ENCODE results near the gene GMPR. TPM values are rescaled to one million over a fixed set of nuclear protein-coding genes. Genes with fewer than 3 reads are reported as not detected.
"Not testable (repeated sequence)": the region's sequence is repeated elsewhere in the genome, so short reads cannot be mapped to it uniquely, and the experiment has no call there.

The GMPR gene
- total RNA-seq, 1 donor from 2014 or later: 112 TPM

DNA sequence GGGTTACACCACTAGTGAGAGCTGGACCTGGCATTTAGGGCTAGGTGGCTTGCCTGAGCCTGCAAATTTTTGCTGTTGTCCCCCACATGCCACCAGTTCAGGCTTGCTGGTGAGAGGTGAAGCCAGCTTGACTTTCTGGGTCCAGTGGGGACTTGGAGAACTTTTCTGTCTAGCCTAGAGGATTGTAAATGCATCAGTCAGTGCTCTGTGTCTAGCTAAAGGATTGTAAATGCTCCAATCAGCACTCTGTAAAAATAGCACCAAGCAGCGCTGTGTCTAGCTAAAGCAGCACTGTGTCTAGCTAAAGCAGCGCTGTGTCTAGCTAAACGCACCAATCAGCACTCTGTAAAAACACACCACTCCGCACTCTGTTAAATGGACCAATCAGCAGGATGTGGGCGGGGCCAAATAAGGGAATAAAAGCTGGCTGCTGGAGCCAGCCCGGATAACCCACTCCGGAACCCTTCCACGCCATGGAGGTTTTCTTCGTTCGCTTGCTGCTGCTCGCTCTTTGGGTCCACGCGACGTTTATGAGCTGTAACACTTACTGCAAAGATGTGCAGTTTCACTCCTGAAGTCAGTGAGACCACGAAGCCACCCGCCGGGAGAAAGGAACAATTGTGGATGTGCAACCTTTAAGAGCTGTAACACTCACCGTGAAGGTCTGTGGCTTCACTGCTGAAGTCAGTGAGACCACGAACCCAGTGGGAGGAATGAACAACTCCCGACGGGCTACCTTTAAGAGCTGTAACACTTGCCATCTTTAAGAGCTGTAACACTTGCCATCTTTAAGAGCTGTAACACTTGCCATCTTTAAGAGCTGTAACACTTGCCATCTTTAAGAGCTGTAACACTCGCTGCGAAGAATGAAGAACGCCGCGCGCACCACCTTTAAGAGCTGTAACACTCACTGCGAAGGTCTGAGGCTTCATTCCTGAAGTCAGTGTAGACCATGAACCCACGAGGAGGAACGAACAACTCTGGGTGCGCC lies 27.3 kb downstream of the GMPR start:
- intact Hi-C loops (cut with micrococcal nuclease): no loop called here
- DNase-seq (no peak), ATAC-seq (peak; percentile 80)

DNA sequence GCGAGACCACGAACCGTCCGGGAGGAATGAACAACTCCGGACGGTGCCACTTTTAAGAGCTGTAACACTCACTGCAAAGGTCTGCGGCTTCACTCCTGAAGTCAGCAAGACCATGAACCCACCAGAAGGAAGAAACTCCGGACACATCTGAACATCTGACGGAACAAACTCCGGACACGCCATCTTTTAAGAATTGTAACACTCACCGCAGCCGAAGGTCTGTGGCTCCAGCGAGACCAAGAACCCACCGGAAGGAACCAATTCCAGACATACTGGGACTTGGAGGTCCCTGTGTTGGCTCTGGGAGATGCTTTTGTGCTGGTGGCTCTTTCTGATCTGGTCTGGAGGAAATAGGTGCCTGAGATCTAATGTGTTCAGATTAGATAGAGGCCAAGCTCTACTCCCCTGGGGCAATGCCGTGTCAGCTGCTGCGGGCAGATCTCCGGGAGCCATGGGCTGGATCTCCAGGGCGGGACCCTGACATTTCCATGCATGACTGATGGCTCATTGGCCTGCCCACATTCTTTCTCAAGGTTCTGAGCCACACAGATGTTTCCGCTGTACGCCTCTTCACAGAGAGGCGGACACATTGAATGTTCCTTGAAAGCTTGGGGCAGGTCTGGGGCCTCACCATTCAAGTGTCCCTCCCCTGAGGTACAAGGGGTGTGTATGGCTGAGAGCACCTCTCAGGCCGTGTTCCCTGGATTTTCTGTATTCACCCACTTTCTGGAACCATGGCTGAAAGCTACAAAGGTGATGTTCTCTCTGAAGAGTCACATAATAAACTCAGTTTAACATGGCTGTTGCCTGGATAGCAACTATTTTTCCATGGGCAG lies 29.3 kb downstream of the GMPR start:
- intact Hi-C loops (cut with micrococcal nuclease): no loop called here
- DNase-seq (no peak), ATAC-seq (no peak)

DNA sequence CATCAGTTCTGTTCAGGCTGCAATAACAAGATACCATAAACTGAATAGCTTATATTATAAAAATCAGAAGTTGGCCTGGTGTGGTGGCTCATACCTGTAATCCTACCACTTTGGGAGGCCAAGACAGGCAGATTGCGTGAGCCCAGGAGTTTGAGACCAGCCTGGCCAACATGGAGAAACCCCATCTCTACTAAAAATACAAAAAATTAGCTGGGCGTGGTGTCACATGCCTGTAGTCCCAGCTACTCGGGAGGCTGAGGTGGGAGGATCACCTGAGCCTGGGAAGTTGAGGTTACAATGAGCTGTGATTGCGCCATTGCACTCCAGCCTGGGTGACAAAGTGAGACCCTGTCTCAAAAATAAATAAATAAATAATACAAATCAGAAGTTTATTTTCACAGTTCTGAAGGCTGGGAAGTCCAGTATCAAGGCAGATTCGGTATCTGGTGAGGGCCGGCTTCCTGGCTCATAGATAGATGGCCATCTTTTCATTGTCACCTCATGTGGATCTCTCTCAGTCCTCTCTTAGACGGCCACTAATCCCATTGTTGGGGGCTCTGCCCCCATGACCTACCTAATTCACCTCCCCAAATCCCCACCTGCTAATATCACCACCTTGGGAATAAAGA lies 31.2 kb downstream of the GMPR start:
- intact Hi-C loops (cut with micrococcal nuclease); ATAC-seq; DNase-seq: not testable (repeated sequence)

DNA sequence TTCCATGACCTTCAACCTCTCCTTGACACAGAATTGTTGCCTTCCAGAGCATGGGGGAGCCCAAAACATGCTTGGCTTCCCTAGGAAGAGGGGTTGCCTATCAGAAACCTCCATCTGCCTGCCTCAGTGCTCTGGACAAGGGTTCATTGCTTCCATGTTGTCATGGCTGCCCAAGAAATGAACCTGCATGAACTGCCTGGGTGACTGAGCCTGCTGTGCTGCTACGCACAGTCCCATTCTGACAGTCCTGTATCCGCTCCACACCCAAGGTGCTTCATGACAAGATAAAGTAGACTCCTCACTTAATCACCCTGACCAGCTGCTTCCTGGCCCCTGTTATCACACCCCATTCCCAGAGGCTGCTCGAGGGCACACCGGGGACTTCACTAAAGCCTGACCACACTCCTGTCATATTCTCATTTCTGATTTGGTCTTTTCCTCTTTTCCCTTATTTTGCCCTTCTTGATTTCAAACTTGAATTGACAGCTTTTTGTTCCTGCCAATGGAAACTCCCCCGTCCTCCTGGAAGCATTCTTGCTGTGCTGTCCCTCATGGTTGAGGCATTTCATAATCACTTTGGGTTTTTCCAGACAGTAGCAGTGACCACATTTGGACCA lies 31.9 kb downstream of the GMPR start:
- ATAC-seq: no peak
- intact Hi-C loops (cut with micrococcal nuclease): no loop called here
- DNase-seq: no peak

DNA sequence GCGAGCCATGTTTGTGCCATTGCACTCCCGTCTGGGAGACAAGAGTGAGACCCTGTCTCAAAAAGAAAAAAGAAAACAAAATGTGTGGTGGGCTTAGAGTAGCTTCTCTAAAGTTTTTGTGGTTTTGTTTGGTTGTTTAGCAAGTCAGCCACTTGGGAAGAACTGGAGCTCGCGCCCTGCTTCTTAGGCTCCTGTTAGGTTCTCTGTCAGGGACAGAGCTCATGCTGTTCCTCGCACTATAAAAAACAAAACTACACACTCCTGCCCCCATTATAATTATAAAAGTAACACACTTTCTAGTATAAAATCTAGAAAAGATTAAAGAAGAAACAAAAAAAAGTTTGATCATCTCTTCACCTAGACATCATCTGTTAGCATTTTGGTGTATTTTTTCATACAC lies 33.0 kb downstream of the GMPR start:
- no peak for DNase-seq
- no peak for ATAC-seq
- intact Hi-C loops (cut with micrococcal nuclease): no loop called here

DNA sequence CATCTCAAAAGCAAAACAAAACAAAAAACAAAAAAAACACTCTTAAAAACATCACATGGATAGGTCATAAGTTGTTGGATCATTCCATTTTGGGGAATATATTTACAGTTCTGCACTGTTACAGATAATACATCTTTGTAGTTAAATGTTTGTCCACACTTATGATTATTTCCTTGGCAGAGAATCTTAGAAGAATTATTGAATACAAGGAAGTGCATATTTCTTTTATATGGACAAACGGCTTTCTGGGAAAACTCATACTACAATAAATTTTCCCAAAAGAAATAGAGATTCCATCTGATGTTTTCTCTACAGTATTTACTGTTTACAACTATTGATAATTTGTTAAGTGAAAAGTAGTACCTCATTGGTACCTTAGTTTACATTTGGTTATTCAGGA lies 33.8 kb downstream of the GMPR start:
- DNase-seq (no peak), ATAC-seq (no peak)
- intact Hi-C loops (cut with micrococcal nuclease): no loop called here

DNA sequence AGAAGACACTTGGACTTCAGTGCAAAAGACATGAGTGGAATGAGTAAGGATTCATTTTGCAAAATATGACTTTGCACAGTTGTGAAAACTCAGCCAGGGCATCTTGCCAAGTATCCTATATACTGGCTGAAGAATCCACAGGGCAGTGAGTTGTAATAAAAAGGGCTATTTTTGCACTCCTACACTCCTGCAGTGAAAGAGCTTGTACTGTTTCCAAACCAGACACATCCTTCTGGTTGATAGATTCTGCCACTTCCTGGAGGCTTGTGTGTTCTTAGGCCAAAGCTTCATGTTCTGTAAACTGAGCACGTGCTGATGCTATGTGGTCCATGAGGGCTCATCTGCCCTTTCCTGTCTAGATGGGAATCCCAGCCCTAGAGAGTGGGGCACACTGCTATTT lies 34.9 kb downstream of the GMPR start:
- intact Hi-C loops (cut with micrococcal nuclease): no loop called here
- ATAC-seq (no peak), DNase-seq (no peak)

DNA sequence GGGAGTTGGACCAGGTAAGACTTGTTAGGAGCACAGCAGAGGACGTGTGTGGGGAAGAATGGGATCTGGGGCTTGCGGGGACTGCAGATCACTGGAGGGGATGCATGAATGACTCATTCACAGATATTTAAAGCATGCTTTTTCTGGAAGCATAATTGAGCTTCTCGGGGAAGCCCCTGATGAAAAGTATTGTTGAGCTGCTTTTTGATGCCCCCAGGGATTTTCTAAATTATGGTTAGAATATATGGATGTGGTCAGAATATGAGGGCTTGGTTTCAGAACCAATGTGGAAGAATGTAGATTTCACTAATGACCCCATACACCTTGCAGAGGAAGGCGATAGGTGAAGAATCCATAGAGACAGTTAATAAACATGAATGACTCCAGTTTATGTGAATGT lies 36.1 kb downstream of the GMPR start:
- DNase-seq (no peak), ATAC-seq (no peak)
- intact Hi-C loops (cut with micrococcal nuclease): no loop called here

DNA sequence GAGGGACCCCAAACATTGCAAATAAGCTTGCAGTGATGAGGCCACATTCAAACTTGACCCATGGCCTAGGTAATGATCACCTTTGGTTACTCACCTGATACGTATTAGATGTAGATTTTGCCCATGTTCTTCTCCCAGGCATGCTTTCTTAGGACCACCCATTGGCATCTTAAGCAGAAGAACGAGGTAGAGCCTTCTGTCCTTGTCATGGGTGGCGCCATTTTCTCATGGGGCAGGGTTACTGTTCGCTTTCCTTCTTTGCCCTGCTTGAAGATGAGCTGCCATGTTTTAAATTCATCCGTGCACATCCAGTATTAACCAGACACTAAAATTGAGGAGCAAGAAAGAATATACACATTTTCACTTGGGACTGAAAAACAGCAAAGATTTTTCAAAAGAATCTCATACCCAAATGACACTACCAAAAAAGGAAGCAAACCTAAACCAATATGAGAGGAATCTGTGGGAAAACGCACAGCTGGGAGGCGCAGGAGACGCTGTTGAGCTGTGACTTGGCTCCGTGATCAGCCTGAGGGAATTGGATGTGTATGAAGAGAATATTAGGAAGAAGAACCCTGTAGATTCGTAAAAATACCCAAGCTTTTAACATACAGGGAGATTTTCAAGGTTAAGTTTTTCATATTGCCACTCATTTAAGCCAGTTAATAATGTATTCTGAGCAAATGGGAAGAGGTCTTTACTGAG lies 36.6 kb downstream of the GMPR start:
- intact Hi-C loops (cut with micrococcal nuclease): no loop called here
- ATAC-seq: no peak
- no peak for DNase-seq

DNA sequence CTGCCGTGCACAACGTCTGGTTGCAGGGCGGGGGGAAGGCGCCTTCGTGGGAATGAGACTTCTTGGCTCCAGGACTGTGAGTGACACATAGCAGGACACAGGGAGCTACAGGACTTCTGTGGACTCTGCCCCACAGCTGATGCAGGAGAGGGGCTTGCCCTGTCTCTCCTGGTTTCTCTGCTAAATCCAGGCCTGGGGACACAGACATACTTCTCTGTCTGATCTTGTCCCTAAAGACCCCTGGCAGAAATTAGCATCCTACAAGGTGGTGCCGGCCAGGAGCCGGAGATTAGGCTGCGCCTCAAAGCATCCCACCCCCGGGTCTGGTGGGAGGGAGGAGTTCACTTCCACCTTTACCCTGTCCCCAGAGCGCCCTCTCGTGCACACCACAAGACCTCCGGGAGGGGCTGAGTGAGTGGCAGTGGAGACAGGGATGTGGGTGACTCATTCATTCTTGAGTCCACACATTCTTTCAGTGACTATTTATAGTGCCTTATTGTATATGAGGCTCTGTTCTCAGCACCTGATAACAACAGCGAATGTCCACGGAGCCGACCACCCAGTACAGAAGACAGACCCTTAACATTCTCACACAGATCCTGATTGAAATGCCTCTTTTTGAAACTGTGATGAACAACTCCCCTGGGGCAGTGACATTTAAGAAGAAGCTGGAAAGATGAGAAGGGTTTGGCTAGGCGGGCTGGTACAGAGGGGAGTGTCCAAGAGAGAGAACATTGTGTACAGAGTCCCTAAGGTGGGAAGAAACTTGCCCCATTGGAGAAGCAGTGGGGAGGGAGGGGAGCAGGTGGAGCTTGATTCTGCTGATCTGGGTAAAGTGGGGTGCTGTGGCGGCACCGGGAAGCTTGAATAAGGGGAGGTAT lies 39.0 kb downstream of the GMPR start:
- ATAC-seq (peak; percentile 92), DNase-seq (peak; percentile 82)
- intact Hi-C loops (cut with micrococcal nuclease): no loop called here

DNA sequence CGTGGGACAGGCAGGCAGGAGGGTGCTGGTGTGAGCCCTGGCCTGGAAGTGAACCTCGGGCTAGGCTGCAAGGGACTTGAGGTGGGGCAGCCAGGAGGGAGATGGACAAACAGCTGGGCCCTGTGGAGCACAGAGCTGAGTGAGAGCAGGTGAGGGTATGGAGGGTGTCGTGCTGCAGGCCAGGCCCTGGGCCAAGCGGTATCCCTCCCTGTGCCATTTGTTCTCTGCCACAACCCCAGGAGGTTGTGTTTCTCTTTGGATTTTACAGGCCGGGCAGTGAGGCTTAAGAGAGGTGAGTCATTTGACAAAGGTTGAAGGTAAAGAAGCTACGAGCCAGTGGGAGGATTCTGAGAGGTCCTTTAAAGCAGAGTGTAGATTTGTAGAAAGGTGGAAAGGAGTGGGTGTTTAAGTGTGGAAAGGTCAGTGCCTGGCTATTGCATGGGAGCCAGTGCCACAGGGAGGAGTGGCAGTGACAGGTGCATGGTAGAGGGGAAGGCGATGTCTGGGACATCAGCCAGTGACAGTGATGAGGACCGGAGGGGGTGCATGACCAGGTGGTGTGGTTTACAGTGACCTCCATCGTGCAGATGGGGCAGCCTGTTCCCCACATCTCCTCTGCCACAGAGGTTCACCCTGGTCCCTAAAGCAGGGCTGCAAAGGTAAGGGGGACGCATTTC lies 39.8 kb downstream of the GMPR start:
- ATAC-seq (peak; percentile 42), DNase-seq (no peak)
- intact Hi-C loops (cut with micrococcal nuclease): no loop called here

DNA sequence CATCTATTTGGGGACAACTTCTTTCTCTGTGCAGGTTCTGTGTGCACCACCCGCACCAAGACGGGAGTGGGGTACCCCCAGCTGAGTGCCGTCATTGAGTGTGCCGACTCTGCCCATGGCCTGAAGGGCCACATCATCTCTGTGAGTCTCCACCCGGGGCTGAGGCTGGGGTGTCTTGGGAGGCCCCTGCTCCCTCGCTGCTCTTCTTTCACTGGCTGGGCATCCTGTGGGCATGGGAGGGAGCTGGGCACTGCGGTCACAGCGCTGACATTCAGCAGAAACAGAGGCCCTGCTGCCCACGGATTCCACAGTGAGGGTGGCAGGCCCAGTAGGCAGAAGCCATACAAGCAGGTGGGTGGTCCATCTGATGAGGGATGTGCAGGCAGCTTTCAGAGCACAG lies 40.4 kb downstream of the GMPR start:
- DNase-seq (no peak), ATAC-seq (no peak)
- intact Hi-C loops (cut with micrococcal nuclease): no loop called here

DNA sequence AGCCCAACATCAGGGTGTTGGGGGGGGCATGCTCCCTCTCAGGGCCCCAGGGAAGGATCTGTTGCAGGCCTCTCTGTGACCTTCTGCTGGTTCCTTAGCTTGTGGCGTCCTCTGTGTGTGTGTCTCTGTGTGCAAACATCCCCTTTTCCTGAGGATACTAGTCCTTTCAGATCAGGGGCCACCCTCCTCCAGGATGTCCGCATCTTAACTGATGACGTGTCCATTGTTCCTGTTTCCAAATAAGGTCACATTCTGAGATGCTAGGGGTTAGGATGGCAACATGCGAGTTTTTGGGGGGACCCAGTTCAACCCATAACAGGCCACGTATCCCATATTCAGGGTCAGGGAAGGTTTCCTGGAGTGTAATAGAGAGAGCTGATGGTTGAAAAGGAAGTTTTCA lies 40.9 kb downstream of the GMPR start:
- ATAC-seq: no peak
- intact Hi-C loops (cut with micrococcal nuclease): no loop called here
- DNase-seq: no peak

DNA sequence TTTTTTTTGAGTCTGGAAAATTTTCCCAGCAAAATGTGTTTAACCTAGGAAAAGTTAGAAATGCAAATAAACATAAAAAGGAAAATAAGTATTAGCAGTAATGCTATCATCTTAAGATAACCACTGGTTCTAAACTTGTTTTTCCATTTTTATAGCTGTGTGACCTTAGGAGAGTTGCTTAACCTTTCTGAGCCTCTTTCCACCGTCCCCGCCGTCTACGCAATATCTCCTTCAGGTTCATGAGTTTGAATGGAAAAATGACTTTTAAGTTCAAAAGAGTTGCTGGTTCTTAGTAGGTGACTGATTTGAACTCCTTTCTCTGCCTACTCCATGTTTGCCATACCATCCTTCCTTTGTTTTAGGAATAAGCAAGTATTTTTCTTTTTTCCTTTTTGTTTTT lies 44.0 kb downstream of the GMPR start:
- intact Hi-C loops (cut with micrococcal nuclease): no loop called here
- no peak for ATAC-seq
- DNase-seq: no peak

DNA sequence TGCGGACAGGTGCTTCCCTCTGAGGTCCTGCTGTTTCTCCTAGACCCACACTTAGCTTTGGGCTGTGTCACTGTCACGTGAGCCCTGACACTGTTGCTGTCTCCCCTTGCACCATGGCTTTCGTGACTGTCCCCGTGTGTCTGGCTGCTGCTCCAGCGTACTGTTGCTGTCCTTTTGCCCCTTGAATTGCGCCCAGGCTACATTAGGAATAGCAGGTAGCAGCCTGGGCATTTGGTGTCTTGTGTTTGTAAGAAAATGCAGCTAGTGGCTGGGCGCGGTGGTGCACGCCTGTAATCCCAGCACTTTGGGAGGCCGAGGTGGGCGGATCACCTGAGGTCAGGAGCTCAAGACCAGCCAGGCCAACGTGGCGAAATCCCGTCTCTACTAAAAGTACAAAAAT lies 46.1 kb downstream of the GMPR start:
- intact Hi-C loops (cut with micrococcal nuclease): no loop called here
- no peak for ATAC-seq
- no peak for DNase-seq

DNA sequence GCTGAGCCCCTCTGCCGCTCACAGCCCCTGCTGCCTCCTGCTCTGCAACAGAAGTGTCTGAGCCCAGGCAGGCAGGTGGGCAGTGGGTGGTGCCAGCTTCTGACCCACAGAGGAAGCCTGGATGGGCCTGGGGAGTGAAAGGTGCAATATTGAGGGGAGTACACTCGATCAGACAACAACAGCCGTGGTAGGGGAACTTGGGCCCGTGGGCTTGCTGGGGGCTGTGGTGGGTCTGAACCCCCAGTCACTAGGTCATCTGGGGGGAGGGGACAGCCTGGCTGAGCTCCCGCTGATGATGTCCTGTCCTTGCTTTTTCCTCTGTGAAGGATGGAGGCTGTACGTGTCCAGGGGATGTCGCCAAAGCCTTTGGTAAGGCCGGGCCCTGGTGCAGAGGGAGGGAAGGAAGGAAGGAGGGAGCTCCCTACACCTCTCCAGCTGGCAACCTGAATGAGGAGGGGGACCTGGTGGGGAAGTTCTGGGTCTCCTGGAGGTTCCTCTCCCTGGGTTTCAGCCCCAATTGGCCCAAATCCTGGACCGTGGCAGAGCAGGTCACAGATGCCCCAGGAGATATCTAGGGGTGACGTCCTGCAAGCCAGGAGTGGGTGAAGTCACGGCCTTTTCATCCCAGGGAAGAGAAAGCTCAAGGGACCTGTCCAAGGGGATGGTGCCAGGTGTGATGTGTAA lies 47.2 kb downstream of the GMPR start:
- DNase-seq (no peak), ATAC-seq (peak; percentile 5)
- intact Hi-C loops (cut with micrococcal nuclease): no loop called here

DNA sequence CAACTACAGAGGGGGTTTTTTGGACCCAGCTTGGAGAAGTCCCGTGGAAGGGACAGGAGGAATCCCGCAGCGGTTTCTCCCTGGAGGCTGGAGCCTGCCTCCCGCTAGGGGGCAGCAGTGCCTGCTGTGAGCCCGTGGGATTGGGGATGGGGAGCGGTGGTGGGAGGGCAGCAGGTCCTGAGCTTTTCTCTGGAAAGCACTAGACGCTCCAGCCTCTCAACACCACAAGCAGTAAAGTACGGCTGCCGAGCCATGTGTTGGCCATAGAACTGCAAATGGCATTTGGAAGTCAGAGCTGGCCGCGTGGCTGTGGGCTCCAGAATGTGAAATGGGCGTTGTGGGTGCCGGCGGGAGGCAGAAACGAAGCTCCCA lies 47.8 kb downstream of the GMPR start:
- ATAC-seq (peak; percentile 55), DNase-seq (no peak)
- intact Hi-C loops (cut with micrococcal nuclease): no loop called here

All from left ventricle myocardium superior (tissue), 1 donor.